H1 (cell line): Measurements from ENCODE around the gene GNAT1. TPM values are rescaled to one million over a fixed set of nuclear protein-coding genes. Genes with fewer than 3 reads are reported as not detected.

Experiments used
- CTCF ChIA-PET: fragments of 300-600 bp; sonication (Branson Sonifier 250); formaldehyde crosslinking; loops from one replicate; lab custom pipeline; 2021; ENCODE audit not compliant: partially characterized antibody; lab: Charles Lee
- POLR2A ChIA-PET: fragments of 300-600 bp; sonication (Branson Sonifier 250); formaldehyde crosslinking; loops from one replicate; lab custom pipeline; 2021; ENCODE audit warnings: inconsistent platforms; ENCODE audit not compliant: partially characterized antibody; lab: Charles Lee
- DNase-seq, 2 experiments: peaks; one replicate each; pipeline versions ENCODE4 v3.0.0 to v3.0.0-alpha.2; 2010 to 2022; ENCODE audit warnings: low spot score in 2 of 2, low read depth in 1 of 2, mixed read lengths in 1 of 2
- FAIRE-seq: peaks from 2 replicates; lab custom pipeline; 2011; peaks lifted over from hg19 to GRCh38; lab: Jason Lieb, UNC
- H2AFZ ChIP-seq: 2 replicates; pipeline ENCODE4 v1.8.1; 2012; ENCODE audit warnings: low read length, inconsistent platforms
- H2AK5ac ChIP-seq: 2 replicates; pipeline ENCODE4 v1.6.1; 2013; ENCODE audit warnings: low read depth, low read length
- H2BK120ac ChIP-seq: replicated peaks from 2 replicates; pipeline ENCODE3; 2013; ENCODE audit warnings: low read depth, low read length, inconsistent platforms
- H2BK12ac ChIP-seq: 2 replicates; pipeline ENCODE4 v1.6.1; 2013; ENCODE audit warnings: low read depth, low read length
- H2BK15ac ChIP-seq: 2 replicates; pipeline ENCODE4 v1.6.1; 2013; ENCODE audit warnings: low read length
- H2BK20ac ChIP-seq: 2 replicates; pipeline ENCODE4 v1.6.1; 2013; ENCODE audit warnings: low read length
- H2BK5ac ChIP-seq: 2 replicates; pipeline ENCODE4 v1.6.1; 2013; ENCODE audit warnings: low read depth, low read length
- H3K14ac ChIP-seq: 2 replicates; pipeline ENCODE4 v1.6.1; 2013; ENCODE audit warnings: inconsistent platforms; ENCODE audit not compliant: insufficient read length
- H3K18ac ChIP-seq: 2 replicates; pipeline ENCODE4 v1.6.1; 2013; ENCODE audit warnings: low read length; ENCODE audit errors: extremely low read depth
- H3K23ac ChIP-seq: 2 replicates; pipeline ENCODE4 v1.6.1; 2013; ENCODE audit warnings: inconsistent platforms; ENCODE audit not compliant: insufficient read length
- H3K23me2 ChIP-seq: 2 replicates; pipeline ENCODE4 v1.6.1; 2013; ENCODE audit warnings: low read depth, low read length
- H3K27ac ChIP-seq: 2 replicates; pipeline ENCODE4 v1.6.1; 2011; ENCODE audit warnings: low read depth, low read length, inconsistent platforms
- H3K27me3 ChIP-seq, 4 experiments: replicated peaks in 1 of 4; 1 replicate in 1 of 4; 2 replicates in 3 of 4; pipeline versions ENCODE4 v1.6.1 to v1.8.1; 2011 to 2013; ENCODE audit warnings: low read length in 3 of 4, mild to moderate bottlenecking in 3 of 4, inconsistent platforms in 2 of 4, mixed read lengths in 2 of 4, moderate library complexity in 1 of 4; ENCODE audit not compliant: control insufficient read depth in 3 of 4, insufficient read depth in 3 of 4; ENCODE audit errors: extremely low read depth in 1 of 4
- H3K36me3 ChIP-seq, 4 experiments: 2 replicates each; pipeline versions ENCODE4 v1.6.1 to v1.8.1; 2011 to 2013; ENCODE audit warnings: mild to moderate bottlenecking in 4 of 4, low read length in 3 of 4, moderate library complexity in 2 of 4, control low read depth in 1 of 4, inconsistent platforms in 1 of 4; ENCODE audit not compliant: insufficient read depth in 4 of 4, control insufficient read depth in 2 of 4
- H3K4ac ChIP-seq: replicated peaks from 2 replicates; pipeline ENCODE3; 2013; ENCODE audit warnings: low read length, low read depth, mixed read lengths, inconsistent platforms; ENCODE audit not compliant: insufficient read length
- H3K4me1 ChIP-seq, 4 experiments: replicated peaks in 1 of 4; 1 replicate in 1 of 4; 2 replicates in 3 of 4; pipeline versions ENCODE4 v1.6.1 to v1.8.1; 2011 to 2013; ENCODE audit warnings: low read length in 3 of 4, inconsistent platforms in 2 of 4, mixed read lengths in 1 of 4; ENCODE audit not compliant: insufficient read depth in 4 of 4, control insufficient read depth in 3 of 4
- H3K4me2 ChIP-seq, 2 experiments: 2 replicates each; pipeline versions ENCODE4 v1.6.1 to v1.8.1; 2011 to 2013; ENCODE audit warnings: low read depth in 2 of 2, low read length in 2 of 2, control low read depth in 1 of 2, inconsistent platforms in 1 of 2, mild to moderate bottlenecking in 1 of 2; ENCODE audit not compliant: insufficient read depth in 1 of 2
- H3K4me3 ChIP-seq, 4 experiments: fragments of 200-600, 300-600 bp in 1 of 4; sonication (generic), shearing (Covaris generic), sonication (Bioruptor Twin) in 1 of 4; 2 replicates each; pipeline versions ENCODE4 v1.5.1 to v1.8.1; 2011 to 2016; ENCODE audit warnings: low read length in 4 of 4, low read depth in 3 of 4, control low read depth in 2 of 4, inconsistent platforms in 2 of 4, mild to moderate bottlenecking in 2 of 4, mixed read lengths in 1 of 4, moderate library complexity in 1 of 4; ENCODE audit not compliant: insufficient read depth in 2 of 4; ENCODE audit errors: extremely low read depth in 1 of 4
- H3K56ac ChIP-seq: replicated peaks from 2 replicates; pipeline ENCODE3; 2013; ENCODE audit warnings: low read depth, mild to moderate bottlenecking, mixed read lengths, low read length, inconsistent platforms; ENCODE audit not compliant: insufficient read length
- H3K79me1 ChIP-seq: 2 replicates; pipeline ENCODE4 v1.6.1; 2013; ENCODE audit warnings: low read depth, low read length, control low read depth
- H3K79me2 ChIP-seq, 2 experiments: 2 replicates each; pipeline versions ENCODE4 v1.6.1 to v1.8.1; 2012 to 2013; ENCODE audit warnings: low read length in 2 of 2, mild to moderate bottlenecking in 2 of 2, inconsistent platforms in 1 of 2; ENCODE audit not compliant: insufficient read depth in 2 of 2, control insufficient read depth in 1 of 2
- H3K9ac ChIP-seq, 4 experiments: replicated peaks in 1 of 4; 1 replicate in 1 of 4; 2 replicates in 3 of 4; pipeline versions ENCODE4 v1.6.1 to v1.8.1; 2011 to 2013; ENCODE audit warnings: low read depth in 3 of 4, low read length in 3 of 4, control low read depth in 2 of 4, mild to moderate bottlenecking in 2 of 4, moderate library complexity in 2 of 4, inconsistent platforms in 1 of 4; ENCODE audit errors: extremely low read depth in 1 of 4
- H3K9me3 ChIP-seq, 2 experiments: 2 replicates each; pipeline versions ENCODE4 v1.6.1 to v1.8.1; 2012 to 2013; ENCODE audit warnings: mild to moderate bottlenecking in 2 of 2, moderate library complexity in 2 of 2, control low read depth in 1 of 2, inconsistent platforms in 1 of 2, low read depth in 1 of 2, low read length in 1 of 2, mixed read lengths in 1 of 2; ENCODE audit not compliant: insufficient read depth in 2 of 2
- H4K20me1 ChIP-seq, 2 experiments: replicated peaks in 1 of 2; 2 replicates each; pipeline versions ENCODE3 to v1.8.1; 2011 to 2013; ENCODE audit warnings: inconsistent platforms in 2 of 2, low read length in 2 of 2, mild to moderate bottlenecking in 1 of 2; ENCODE audit not compliant: insufficient read depth in 2 of 2, control insufficient read depth in 1 of 2
- H4K5ac ChIP-seq: 2 replicates; pipeline ENCODE4 v1.6.1; 2013; ENCODE audit warnings: low read length, low read depth, mixed read lengths, inconsistent platforms; ENCODE audit not compliant: insufficient read length
- H4K8ac ChIP-seq: 2 replicates; pipeline ENCODE4 v1.8.0; 2013; ENCODE audit warnings: mild to moderate bottlenecking, moderate library complexity, low read length, inconsistent platforms; ENCODE audit not compliant: insufficient read depth; ENCODE audit errors: extremely low read depth
- H4K91ac ChIP-seq: replicated peaks from 2 replicates; pipeline ENCODE3; 2013; ENCODE audit warnings: low read length, mixed read lengths, inconsistent platforms; ENCODE audit not compliant: insufficient read length
- TEAD4 ChIP-seq: IDR thresholded peaks from 2 replicates; pipeline ENCODE4 v1.6.1; 2012; ENCODE audit warnings: low read depth, low read length, inconsistent platforms, mixed read lengths
- WGBS, 2 experiments: shearing (Covaris generic) in 1 of 2; methylation state at CpG; one replicate each; pipeline versions ENCODE4 v1.1.6 to v1.1.7; 2013 to 2015; ENCODE audit warnings: low lambda C conversion rate in 2 of 2, mixed read lengths in 2 of 2, inconsistent platforms in 1 of 2, low coverage in 1 of 2, missing lambda C conversion rate in 1 of 2; ENCODE audit not compliant: insufficient replicate concordance in 2 of 2, insufficient coverage in 1 of 2, insufficient read length in 1 of 2; ENCODE audit errors: extremely low coverage in 1 of 2, missing lambda C conversion rate in 1 of 2; 5-methylcytosine and 5-hydroxymethylcytosine counted together
- polyA plus RNA-seq, 7 experiments: library from polyadenylated mRNA; depleted of rRNA in 3 of 7; stranded (reverse) in 5 of 7; unstranded in 2 of 7; fragments of >200 nt in 5 of 7; fragments of 200-250 nt in 2 of 7; gene quantifications; 1 replicate in 5 of 7; 2 replicates in 1 of 7; 4 replicates in 1 of 7; pipeline versions ENCODE4 v1.2.1 to v1.2.3, GENCODE V29; 2011 to 2013; ENCODE audit warnings: missing spikeins in 2 of 7, mixed read lengths in 2 of 7
- total RNA-seq: library from RNA; stranded (reverse); fragmentation: NEBNext Ultra II Directional; extraction: Animal tissue kit (Norgen Biotek cat#: 25700); gene quantifications from 2 replicates; pipeline ENCODE4 v1.2.1, GENCODE V29; 2021
- TF ChIP-seq, protein P1 (sequence below): IDR thresholded peaks from 2 replicates; pipeline ENCODE4 v1.6.1; 2012; ENCODE audit warnings: low read length, inconsistent platforms

The GNAT1 gene
- total and polyA plus RNA-seq, 2 of the 8 experiments (the other 6 are each of a cell fraction or from before 2014, with no cell fraction given), result 0.08 TPM; not detected in 1

DNA sequence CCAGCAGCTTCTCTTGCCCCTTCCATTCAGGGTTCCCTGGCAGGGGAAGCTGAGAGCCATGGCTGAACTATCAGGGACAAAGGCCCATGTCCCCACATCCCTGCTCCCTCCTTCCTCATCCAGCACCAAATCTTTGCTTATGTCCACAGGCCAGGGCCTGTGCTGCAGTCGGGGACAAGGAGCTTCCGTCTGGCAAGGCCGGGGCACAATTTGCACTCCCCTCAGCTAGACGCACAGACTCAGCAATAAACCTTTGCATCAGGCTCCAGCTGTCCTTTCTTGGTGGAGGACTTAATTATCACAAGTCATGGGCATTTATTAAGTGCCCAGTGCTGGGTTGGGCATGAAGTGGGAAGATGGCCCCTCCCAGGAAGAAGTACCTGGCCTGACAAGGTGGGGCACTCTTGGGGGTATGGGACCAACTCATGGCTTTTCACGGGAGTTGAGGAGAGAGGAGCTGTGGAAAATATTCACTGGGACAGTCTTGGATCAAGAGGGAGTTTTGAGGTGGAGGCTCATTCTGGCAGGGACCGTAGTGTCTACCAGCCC is 4.9 kb downstream of the GNAT1 start:
- FAIRE-seq (no peak), DNase-seq (no peak)
- ChIA-PET POLR2A (interaction anchor here (2.7 to 11.9 kb wide), 6 partner anchors 8 to 74 kb away, joined by 11 to 128 read pairs (median 22); partner anchors contain the start of gene SLC38A3), CTCF (interaction anchor here (0.6 to 19.7 kb wide), 12 partner anchors 19 to 146 kb away, joined by 3 to 1138 read pairs (median 82); partner anchors contain the start of genes GNAI2, HYAL2, SEMA3B and SLC38A3)
- H3K9ac ChIP-seq, result no peak overlapping the region
- no peak overlapping the region for H3K27ac ChIP-seq
- peaks cover 0 to 12% (median 4%) of the 10 kb centered on the region in 4 experiments; a peak in 3 of 7 replicates for H3K27me3 ChIP-seq
- H3K9me3 ChIP-seq, result no peaks in the 10 kb centered on the region
- 0 out of 2 replicates have a peak overlapping the region, but pooled peaks have one; percentile 11 for H2BK15ac ChIP-seq
- H3K23ac ChIP-seq, result no peak overlapping the region
- H3K36me3 ChIP-seq, result no peaks in the 10 kb centered on the region
- H3K4me1 ChIP-seq, result peaks cover 0 to 14% (median 7%) of the 10 kb centered on the region in 4 experiments; a peak in 5 of 7 replicates
- no peak overlapping the region for H4K8ac ChIP-seq
- no peaks in the 10 kb centered on the region for H3K79me2 ChIP-seq
- no peak overlapping the region for H3K4me3 ChIP-seq
- H3K23me2 ChIP-seq, result peaks cover 2% of the 10 kb centered on the region; the same call in 1 of the 2 replicates
- no peak overlapping the region for H2BK5ac ChIP-seq
- H2AK5ac ChIP-seq, result no peak overlapping the region
- no peak overlapping the region for H4K91ac ChIP-seq
- no peak overlapping the region for H3K4me2 ChIP-seq
- H3K18ac ChIP-seq, result no peak overlapping the region
- no peaks in the 10 kb centered on the region for H4K20me1 ChIP-seq
- H2BK12ac ChIP-seq, result peak overlapping the region; percentile 1; the same call in 1 of the 2 replicates
- H4K5ac ChIP-seq, result no peak overlapping the region
- WGBS, 2 experiments, result 88% methylated on average over 6 of the region's 6 CpGs; no CpG with 5 or more reads in 1 of the 2 experiments
- H3K79me1 ChIP-seq, result no peaks in the 10 kb centered on the region
- H2BK20ac ChIP-seq, result peak overlapping the region; percentile 35; the same call in 1 of the 2 replicates
- H3K56ac ChIP-seq, result no peak overlapping the region
- H3K14ac ChIP-seq, result no peak overlapping the region
- H2BK120ac ChIP-seq, result no peak overlapping the region
- no peak overlapping the region for H3K4ac ChIP-seq
- no peak overlapping the region for H2AFZ ChIP-seq
- TF ChIP-seq TEAD4, result no peak
- TF ChIP-seq, protein P1, sequence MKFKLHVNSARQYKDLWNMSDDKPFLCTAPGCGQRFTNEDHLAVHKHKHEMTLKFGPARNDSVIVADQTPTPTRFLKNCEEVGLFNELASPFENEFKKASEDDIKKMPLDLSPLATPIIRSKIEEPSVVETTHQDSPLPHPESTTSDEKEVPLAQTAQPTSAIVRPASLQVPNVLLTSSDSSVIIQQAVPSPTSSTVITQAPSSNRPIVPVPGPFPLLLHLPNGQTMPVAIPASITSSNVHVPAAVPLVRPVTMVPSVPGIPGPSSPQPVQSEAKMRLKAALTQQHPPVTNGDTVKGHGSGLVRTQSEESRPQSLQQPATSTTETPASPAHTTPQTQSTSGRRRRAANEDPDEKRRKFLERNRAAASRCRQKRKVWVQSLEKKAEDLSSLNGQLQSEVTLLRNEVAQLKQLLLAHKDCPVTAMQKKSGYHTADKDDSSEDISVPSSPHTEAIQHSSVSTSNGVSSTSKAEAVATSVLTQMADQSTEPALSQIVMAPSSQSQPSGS, result no peak
